GF-D8 (cell line): Measurements from ENCODE around the gene SVEP1.
"Not testable (repeated sequence)": the region's sequence is repeated elsewhere in the genome, so short reads cannot be mapped to it uniquely, and the experiment has no call there.

Experiments used
- DNase-seq: peaks from one replicate; lab custom pipeline; 2025; lab: John Stamatoyannopoulos, UW

SVEP1 gene

DNA sequence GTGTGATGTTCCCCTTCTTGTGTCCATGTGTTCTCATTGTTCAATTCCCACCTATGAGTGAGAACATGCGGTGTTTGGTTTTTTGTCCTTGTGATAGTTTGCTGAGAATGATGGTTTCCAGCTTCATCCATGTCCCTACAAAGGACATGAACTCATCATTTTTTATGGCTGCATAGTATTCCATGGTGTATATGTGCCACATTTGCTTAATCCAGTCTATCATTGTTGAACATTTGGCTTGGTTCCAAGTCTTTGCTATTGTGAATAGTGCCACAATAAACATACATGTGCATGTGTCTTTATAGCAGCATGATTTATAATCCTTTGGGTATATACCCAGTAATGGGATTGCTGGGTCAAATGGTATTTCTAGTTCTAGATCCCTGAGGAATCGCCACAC is 220.5 kb downstream of the SVEP1 start:
- DNase-seq: not testable (repeated sequence)

DNA sequence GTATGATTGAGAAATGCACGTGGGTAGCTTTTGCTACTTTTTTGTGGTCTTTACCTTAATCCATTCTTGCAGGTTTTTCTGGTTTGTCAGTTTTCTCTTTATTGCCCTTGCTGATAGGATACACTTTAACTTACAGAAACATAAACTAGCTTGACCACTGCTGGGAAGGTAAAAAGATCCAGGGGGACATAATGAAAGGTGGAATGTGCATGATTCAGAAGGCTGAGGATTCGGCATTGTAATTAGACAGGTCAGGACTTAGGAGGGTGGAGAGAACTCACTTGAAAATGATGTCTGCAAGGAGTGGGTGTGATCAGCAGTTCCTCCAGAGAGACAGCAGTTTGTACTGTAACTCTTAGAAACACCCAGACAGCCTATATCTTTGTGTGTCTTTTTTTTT is 222.0 kb downstream of the SVEP1 start:
- no peak for DNase-seq

DNA sequence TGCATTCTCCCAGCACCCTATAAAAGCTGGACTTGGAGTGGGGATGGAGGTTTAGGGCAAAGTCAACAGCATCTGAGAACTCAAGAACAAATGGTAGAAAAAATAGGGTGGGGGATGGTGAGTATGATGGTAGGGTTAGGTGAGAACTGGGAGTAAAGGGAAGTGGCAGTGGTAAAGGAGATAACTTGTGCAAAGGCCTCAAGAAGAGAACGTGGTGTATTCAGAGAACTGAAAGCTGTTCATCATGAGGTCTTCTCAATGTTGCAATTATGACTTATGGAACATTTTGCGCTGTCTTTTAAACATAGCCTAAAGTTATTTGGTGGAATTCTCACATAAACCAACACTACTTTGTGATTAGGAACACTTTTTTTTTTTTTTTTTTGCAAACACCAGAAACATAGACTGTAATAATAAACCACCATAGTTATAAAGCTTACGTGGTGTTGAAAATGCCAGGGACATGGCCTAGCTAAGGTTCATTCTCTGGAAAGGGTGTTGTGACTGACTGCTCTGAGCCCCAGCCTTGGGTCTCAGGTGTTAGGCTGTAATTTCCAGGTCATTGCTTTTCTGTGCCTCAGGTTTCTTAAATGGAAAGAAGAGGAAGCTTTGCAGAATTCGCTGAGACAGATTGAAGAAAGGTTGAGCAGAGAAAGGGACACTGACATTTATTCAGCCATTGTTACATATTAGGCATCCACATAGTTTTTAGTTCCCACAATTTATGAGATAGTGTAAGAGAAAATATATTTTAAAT is 222.7 kb downstream of the SVEP1 start:
- no peak for DNase-seq

DNA sequence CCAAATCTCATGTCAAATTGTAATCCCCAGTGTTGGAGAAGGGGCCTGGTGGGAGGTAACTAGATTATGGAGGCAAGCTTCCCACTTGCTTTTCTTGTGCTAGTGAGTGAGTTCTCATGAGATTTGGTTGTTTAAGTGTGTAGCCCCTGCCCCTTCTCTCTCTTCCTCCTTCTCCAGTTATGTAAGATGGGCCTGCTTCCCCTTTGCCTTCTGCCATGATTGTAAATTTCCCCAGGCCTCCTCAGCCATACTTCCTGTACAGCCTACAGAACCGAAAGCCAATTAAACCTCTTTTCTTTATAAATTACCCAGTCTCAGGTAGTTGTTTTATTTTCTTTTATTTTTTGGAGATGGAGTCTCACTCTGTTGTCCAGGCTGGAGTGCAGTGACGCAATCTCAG is 223.6 kb downstream of the SVEP1 start:
- no peak for DNase-seq

DNA sequence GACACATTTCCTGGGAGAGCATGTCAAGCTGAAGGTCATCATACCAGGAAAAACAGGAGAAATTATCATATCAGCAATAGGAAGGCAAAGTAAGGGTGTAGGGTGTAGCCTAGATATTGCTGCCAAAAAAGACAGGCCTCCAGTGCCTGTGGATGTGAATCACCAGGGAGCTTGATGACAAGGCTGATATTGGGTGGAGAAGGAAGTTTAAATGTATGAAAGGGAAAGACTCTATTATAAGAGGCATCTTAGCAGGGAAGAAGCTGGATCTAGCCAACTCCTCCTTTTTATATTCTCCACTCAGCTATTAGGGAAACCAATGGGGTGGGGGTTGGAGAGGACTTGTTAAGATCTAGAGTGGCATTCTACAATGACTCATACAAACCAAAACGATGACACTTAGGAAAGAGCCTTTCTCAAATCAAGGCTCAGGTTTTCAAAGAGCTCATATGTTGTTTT is 228.5 kb downstream of the SVEP1 start:
- no peak for DNase-seq

DNA sequence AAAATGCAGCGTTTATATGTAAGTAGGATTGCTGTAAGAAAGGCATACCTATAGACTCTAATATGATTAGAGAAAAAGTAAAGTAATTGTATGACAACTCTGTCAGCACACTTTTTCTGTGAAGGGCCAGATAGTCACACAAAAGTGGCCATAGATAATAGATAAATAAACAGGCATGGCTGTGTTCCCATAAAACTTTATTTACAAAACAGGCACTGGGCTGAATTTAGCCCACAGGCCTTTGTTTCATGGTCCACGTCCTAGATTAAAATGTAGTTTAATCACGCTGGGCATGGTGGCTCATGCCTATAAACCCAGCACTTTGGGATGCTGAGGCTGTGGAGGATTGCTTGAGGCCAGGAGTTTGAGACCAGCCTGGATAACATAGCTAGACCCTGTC is 233.2 kb downstream of the SVEP1 start:
- DNase-seq: no peak

DNA sequence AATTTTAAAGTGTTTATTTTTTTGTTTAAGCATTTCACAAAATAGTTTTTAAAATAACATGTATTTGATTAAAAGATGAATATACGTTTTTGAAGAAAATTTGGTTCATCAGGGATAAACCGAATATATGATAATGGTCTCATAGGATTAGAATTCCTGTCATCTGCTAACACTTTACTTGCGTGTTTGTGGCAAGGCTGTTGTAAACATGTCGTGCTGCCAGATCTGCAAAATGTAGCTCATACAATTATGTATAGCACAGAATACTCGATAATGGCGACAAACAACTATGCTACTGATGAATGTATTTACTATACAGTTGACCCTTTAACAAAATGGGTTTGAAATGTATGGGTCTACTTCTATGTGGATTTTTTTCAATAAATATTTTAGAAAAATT is 234.7 kb downstream of the SVEP1 start:
- no peak for DNase-seq

DNA sequence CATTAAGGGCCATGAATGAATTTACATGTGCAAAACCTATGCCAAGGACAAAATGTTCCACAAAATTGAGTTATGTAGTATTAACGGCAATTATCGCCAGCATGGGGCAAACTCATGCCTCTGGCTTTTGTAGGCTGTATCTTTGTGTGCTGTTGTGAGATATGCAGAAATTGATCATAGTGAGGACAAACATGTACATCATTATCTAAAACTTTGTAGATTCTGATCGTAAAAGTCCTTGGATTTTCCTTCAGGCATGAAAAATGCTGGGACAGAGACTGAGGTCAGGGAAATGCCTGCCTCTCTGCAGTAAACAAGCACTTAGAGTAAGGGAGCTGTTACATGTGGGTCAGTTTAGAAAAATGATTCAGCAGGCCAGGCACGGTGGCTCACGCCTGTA is 236.0 kb downstream of the SVEP1 start:
- no peak for DNase-seq

DNA sequence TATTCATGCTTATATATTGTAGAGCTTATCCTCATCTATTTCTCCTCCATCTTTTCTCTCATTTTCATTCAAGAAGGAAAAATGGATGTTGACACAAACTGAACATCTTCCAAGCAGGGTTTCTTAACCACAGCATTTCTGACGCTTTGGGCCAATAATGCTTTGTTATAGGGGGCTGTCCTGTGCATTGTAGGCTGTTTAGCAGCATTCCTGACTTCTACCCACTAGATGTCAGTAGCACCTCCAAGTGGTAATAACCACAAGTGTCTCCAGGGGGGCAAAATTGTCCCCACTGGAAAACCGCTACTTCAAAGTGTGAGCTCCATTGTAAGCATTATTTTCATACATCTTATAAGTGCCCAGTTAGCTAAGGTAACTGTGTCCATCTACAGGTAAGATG is 239.2 kb downstream of the SVEP1 start:
- no peak for DNase-seq

DNA sequence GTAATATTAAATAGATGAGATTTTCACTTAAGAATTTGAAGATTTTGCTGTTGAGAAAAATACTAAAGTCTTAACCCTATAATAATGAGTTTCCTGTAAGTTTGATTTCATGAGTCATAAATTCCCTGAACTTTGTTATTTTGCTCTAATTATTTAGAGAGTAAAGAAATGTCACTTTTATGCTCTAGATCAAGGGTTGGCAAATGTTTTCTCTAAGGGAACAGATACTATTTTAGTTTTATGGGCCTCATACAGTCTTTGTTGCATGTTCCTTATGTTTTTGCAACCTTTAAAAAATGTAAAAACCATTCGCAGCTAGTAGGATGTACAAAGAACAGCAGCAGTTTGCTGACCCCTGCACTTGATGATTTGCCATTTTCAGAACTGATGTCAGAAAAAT is 241.4 kb downstream of the SVEP1 start:
- no peak for DNase-seq

DNA sequence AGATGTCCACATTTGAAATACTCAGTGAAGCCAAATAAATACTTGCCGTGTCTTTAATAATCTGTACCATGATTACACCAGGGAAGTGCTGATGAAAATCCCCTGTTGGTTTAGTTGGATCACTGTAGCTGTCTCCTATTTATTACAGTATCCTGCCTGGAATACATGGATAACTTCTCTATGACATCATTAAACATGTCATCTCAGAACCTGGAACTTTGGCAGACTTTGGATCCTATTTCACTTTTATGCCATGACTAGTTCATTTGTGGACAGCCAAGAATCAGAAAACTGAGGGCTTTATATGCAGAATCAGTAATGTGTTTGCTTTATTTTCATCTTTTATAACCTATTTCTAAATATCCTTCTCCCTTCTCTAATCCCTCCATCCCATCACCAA is 241.8 kb downstream of the SVEP1 start, which contains the start of gene TXNDC8:
TSS of gene TXNDC8 (minus strand) at position 137 of the 400 bp plus-strand sequence.
- DNase-seq: no peak

DNA sequence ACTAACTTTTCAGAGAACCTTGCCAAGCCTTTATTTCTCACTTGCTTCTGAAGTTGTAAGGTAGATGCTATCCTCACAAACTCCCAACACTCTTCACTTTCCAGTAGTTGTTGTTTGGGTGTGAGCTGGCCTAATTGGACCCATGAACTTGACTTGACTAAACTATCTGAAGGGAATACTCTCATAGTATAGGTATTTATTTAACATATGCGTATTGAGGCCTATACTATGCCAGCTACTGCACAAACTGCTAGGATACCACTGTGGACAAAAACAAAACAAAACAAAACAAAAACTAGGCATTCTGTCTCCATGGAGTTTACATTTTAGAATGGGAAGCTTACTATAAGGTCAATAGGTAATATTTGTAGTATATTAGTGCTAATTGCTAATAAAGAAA is 243.2 kb downstream of the SVEP1 start:
- DNase-seq: no peak

DNA sequence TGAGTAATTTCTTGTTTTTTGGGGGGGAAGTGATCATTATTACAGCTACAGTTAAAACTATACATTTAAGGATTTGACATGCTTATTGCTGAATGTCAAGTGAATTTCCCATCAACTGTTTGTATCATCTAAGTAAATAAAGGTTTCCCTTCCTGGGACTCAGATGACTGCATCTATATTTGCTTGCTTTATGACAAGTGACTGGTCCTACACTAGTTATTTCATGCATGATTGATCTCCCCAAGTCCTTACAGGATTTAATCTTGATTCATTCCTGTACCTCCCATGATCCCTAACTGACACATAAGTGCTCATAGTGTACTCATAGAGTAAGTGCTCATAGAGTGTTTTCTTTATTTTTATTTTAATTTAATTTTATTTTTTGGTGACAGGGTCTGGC is 244.7 kb downstream of the SVEP1 start:
- no peak for DNase-seq

DNA sequence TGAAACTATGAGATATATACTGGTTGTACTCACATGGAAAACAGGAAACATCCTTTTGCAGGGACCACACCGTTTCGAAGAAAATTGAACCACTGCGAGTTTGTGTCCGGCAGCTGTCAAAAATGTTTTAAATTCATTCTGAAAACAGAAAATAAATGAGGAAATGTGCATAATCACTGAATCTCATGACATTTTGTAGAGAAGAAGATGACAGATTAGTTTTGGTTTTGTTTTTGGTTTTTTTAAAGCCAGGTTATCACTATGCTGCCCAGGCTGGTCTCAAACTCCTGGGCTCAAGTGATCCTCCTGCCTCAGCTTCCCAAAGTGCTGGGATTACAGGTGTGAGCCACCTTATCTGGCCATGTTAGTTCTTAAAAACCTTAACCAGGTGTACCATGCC is 245.4 kb downstream of the SVEP1 start:
- DNase-seq: no peak

DNA sequence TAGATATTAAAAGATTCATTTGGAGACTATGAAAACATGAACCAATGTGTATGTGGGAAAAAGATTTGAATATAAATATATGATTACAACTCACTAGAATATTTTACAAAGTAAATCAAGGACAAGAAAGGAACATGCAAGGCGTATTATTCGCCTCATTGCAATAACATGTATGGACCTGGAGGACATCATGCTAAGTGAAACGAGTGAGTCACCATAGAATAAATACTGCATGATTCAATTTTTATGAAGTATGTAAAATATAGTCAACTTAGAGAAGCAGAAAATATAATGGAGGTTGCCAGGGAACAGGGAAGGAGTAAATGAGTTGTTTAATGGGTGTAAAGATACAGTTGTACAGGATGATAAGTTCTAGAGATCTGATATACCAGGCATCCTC is 246.8 kb downstream of the SVEP1 start:
- no peak for DNase-seq

DNA sequence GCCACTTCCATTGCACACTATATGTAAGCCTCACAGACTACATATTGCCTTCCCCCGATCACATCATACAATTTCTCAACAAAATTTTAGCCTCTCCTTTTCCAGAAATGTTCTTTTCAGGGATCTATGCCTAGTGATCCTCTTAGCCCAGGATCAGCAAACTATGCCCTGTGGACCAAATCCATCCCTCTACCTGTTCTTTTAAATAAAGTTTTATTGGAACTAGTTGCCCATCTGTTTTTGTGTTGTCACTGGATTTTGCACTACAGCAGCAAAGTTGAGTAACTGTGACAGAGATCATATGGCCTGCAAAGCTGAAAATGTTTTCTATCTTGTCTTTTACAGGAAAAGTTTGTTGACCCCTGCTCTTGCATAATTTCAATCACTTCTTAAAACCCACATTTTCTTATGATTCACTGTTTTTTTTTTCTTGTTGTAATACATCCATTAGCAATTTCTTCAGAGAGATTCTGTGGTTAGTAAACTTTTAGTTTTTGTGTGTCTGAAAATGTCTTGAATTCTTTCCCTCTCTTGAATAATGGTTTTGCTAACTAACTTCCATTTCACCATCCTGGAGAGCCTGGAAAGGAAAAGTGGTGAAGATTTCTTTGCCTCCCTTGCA is 248.9 kb downstream of the SVEP1 start:
- DNase-seq: no peak

DNA sequence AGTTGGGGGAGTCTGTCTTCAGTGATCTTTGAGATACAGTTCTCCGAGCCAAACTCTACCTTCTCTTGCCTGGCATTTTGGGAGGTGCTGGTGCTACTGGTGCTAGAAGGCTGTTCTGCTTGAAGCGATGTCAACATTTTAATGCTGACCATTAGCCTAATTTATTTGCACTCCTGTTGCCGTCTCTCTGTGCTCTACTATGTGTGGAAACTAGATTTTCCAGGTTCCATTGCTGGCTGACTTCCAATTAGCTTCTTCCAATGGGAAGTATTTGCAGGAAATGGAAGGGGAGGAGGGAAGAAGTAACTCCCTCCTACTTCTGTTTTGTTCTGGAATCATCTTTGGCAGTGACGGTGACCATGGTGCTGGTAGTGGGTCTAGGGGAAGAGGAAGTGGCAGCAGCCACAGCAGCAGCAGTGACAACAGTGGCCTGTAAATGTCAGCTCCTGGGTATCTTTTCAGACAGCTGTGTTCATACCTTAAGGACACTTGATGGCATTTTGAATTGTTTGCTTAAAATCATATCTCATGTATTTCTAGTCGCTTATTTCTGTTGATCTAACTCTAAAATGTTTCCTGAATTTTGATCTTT is 249.8 kb downstream of the SVEP1 start:
- DNase-seq: no peak

DNA sequence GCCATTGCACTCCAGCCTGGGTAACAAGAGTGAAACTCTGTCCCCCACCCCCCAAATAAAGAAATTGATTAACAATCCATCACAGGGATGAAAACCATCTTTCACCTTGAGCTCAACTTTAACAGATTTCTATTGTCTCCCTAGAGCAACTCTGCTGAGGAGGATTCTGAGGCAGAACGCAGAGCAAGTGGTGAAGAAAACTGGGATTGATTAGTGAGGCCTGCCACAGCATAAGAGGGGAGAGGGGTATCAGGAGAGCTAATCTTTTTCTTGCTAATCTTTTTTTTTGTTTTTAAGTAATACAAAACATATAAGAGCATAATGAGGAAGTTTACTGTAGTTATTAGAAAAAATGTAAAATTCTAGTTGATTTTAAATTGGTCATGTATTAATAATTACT is 250.8 kb downstream of the SVEP1 start:
- no peak for DNase-seq

DNA sequence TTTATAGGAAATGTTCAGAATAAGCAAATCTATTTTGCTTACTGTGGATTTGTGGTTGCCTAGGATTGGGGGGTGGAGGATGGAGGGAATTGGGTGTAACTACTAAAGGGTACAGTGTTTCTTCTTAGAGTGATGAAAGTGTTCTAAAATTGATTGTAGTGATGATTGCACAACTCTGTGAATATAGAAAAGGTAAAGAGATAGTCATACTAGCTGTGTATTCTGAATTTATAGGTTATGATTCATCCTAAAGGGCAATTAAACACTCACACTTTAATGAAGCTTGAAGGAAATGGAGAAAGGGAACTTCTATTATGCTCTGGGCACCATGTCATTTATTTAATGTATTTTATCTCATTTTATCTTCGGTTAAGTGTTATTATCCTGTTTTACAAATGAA is 251.8 kb downstream of the SVEP1 start:
- DNase-seq: no peak

DNA sequence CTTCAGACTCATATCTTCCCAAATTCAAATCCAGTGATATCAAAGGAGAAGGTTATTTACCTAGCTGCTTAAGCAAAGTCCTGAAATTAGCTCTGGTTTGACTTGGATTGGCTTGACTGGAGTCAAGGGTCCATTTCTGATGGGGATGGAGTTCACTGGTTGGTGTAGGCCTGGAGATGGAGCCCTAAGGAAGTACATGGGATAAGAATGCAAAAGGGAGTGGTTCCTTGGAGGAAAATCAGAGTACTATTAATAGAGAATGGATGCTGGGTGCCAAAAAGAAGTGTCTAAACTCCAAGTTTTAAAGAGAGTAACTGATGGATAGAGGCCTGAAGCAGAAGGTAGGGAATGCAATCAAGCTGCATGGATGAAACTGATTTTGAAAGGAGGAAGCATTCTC is 255.7 kb downstream of the SVEP1 start:
- DNase-seq: no peak

DNA sequence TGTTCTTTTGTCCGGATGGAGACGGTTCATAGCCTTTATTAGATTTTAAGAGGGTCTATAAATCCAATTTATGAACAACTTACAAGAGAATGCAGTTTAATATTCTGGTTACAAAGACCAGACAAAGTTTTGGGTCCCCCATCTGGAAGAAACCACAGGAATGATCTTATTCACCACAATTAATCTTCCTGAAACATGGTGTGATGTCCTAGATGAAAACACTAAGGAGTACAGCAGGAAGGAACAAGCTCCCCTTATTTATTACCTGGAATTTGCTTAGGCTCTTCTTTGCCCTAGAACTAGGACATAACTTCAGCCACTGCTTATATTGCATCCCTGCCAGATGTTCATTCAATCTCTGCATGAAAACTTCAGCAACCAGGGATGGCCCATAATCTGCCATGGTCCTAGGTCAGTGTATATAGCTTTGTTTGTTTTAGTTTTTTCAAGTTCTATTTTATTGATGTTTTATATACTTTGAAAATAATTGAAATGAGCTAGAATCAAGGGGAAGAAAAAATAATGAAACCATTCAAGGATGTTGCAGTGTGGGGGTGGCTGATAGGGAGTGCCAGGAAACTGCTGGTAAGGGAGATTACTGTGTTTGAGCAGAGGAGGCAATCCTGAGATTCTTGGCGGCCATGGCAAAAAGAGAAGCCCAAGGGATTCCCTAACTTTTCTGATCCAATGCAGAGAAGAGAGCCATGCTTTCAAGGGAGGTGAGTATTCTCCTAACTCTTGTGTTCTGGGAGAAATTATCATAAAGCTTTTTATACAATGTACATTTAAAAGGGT is 258.7 kb downstream of the SVEP1 start:
- no peak for DNase-seq

DNA sequence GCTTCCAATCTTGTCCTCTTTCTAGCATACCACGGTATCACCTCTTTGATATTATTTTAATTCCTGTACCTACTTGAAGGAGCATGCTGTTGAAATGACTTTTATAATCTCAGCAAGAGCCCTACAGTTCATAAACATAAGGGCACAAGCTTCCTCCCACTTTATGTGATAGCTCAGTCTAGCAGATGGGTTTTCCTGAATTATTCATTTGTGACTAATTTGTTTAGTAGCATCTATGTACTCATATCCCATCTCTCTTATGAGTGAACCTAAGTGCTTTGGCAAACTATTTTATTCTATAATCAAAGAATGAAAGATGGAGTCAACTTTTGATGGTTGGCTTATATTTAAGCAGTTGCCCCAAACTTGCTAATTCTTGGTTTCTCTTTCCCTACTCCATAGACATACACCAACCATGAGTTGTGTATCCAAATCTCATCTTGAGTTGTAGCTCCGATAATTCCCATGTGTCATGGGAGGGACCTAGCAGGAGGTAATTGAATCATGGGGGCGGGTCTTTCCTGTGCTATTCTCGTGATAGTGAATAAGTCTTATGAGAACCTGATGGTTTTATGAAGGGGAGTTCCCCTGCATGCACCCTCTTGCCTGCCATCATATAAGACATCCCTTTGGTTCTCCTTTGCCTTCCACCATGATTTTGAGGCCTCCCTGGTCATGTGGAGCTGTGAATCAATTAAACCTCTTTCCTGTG is 259.6 kb downstream of the SVEP1 start:
- DNase-seq: no peak
